Caco-2 (cell line): ENCODE data around the gene CREB5. TPM values are rescaled to one million over a fixed set of nuclear protein-coding genes. Genes with fewer than 3 reads are reported as not detected.

Source experiments
- BruUV-seq: library from RNA; stranded (reverse); fragments of 400-500 nt; replicated peaks from 2 replicates; lab custom pipeline; 2021; lab: Mats Ljungman, UMichigan
- CTCF ChIA-PET: fragments of 300-600 bp; sonication (Branson Sonifier 250); formaldehyde crosslinking; loops from one replicate; lab custom pipeline; 2022; ENCODE audit warnings: antibody characterized with exemption; lab: Charles Lee
- POLR2A ChIA-PET: fragments of 300-600 bp; sonication (Branson Sonifier 250); formaldehyde crosslinking; loops from one replicate; lab custom pipeline; 2022; ENCODE audit warnings: antibody characterized with exemption; lab: Charles Lee
- DNase-seq, 2 experiments: peaks; one replicate each; pipeline versions ENCODE4 v3.0.0 to v3.0.0-alpha.2; 2020 to 2022
- H3K27me3 ChIP-seq: replicated peaks from 2 replicates; pipeline ENCODE4 v1.6.0; 2011; ENCODE audit warnings: low read length; ENCODE audit not compliant: control insufficient read depth, insufficient read depth
- H3K36me3 ChIP-seq: 2 replicates; pipeline ENCODE4 v1.5.1; 2011; ENCODE audit warnings: low read length; ENCODE audit not compliant: control insufficient read depth, insufficient read depth
- H3K4me1 ChIP-seq: fragments of 250-450 bp; sonication (Bioruptor Pico); 2 replicates; pipeline ENCODE4 v1.5.1; 2020; ENCODE audit warnings: mild to moderate bottlenecking
- H3K4me3 ChIP-seq: 2 replicates; pipeline ENCODE4 v1.5.1; 2011; ENCODE audit warnings: low read depth, mild to moderate bottlenecking, control low read depth, low read length
- H3K9me3 ChIP-seq: fragments of 250-450 bp; sonication (Bioruptor Pico); 2 replicates; pipeline ENCODE4 v1.5.1; 2020; ENCODE audit warnings: mild to moderate bottlenecking, moderate library complexity
- H3K27ac Mint-ChIP-seq: one replicate; pipeline ENCODE4 v1.8.0; 2022; ENCODE audit warnings: mixed read lengths; ENCODE audit not compliant: unreplicated experiment
- H3K27me3 Mint-ChIP-seq: one replicate; pipeline ENCODE4 v1.8.0; 2022; ENCODE audit warnings: mixed read lengths; ENCODE audit not compliant: insufficient read depth, unreplicated experiment
- H3K36me3 Mint-ChIP-seq: one replicate; pipeline ENCODE4 v1.8.0; 2022; ENCODE audit warnings: mild to moderate bottlenecking, mixed read lengths; ENCODE audit not compliant: insufficient read depth, unreplicated experiment
- H3K4me1 Mint-ChIP-seq: one replicate; pipeline ENCODE4 v1.8.0; 2022; ENCODE audit warnings: low read depth, mixed read lengths; ENCODE audit not compliant: unreplicated experiment
- H3K4me3 Mint-ChIP-seq: one replicate; pipeline ENCODE4 v1.8.0; 2022; ENCODE audit warnings: mild to moderate bottlenecking, moderate library complexity, mixed read lengths; ENCODE audit not compliant: unreplicated experiment
- H3K9me3 Mint-ChIP-seq: one replicate; pipeline ENCODE4 v1.8.0; 2022; ENCODE audit warnings: mixed read lengths; ENCODE audit not compliant: unreplicated experiment
- intact Hi-C: fragments of 100-400 bp; cut with micrococcal nuclease; formaldehyde crosslinking; loops from one replicate; pipeline ENCODE4 v1.10.0; 2022; ENCODE audit not compliant: unreplicated experiment
- total RNA-seq: library from RNA; stranded (reverse); gene quantifications from 2 replicates; pipeline ENCODE4 v1.2.3, GENCODE V29; 2022
- TF ChIP-seq, protein P1 (sequence below), 2 experiments: fragments of 200-600 bp in 1 of 2; IDR thresholded peaks; 1 replicate in 1 of 2; 2 replicates in 1 of 2; pipeline versions ENCODE4 v1.5.1 to v1.8.0; 2011 to 2022; ENCODE audit warnings: antibody characterized with exemption in 1 of 2, control low read depth in 1 of 2, inconsistent platforms in 1 of 2, low read depth in 1 of 2, low read length in 1 of 2, mild to moderate bottlenecking in 1 of 2, moderate library complexity in 1 of 2; ENCODE audit not compliant: insufficient read depth in 1 of 2, severe bottlenecking in 1 of 2, unreplicated experiment in 1 of 2

The CREB5 gene
- total RNA-seq, 1 experiment from 2014 or later, result 9.1 TPM

DNA sequence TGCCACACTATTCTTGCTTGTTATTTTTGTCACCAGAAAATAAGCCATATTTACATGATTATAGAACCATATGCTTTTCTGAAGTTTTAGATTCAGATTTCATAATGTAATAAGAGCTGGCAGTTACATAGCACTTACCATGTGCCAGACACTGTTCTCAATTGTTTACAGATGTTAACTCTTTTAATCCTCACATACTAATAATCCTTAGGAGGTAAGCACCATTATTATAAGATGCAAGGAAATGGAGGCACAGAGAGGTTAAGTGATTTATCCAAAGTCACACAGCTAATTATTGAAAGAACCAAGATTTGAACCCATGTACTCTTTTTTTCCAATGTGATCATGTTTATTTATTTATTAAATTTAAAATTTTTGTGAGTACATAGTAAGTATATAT is 57.2 kb downstream of the CREB5 start:
- no peaks in the 10 kb centered on the region for H3K36me3 Mint-ChIP-seq
- H3K4me1 Mint-ChIP-seq, result peaks cover 20% of the 10 kb centered on the region
- no peaks in the 10 kb centered on the region for H3K27me3 ChIP-seq
- BruUV-seq, result no TSS peak
- no peak overlapping the region for H3K27ac Mint-ChIP-seq
- H3K36me3 ChIP-seq, result no peaks in the 10 kb centered on the region
- no peaks in the 10 kb centered on the region for H3K9me3 ChIP-seq
- H3K9me3 Mint-ChIP-seq, result no peaks in the 10 kb centered on the region
- no peaks in the 10 kb centered on the region for H3K27me3 Mint-ChIP-seq
- CTCF ChIA-PET, result no interaction called here
- no peak overlapping the region for H3K4me3 ChIP-seq
- TF ChIP-seq, protein P1, sequence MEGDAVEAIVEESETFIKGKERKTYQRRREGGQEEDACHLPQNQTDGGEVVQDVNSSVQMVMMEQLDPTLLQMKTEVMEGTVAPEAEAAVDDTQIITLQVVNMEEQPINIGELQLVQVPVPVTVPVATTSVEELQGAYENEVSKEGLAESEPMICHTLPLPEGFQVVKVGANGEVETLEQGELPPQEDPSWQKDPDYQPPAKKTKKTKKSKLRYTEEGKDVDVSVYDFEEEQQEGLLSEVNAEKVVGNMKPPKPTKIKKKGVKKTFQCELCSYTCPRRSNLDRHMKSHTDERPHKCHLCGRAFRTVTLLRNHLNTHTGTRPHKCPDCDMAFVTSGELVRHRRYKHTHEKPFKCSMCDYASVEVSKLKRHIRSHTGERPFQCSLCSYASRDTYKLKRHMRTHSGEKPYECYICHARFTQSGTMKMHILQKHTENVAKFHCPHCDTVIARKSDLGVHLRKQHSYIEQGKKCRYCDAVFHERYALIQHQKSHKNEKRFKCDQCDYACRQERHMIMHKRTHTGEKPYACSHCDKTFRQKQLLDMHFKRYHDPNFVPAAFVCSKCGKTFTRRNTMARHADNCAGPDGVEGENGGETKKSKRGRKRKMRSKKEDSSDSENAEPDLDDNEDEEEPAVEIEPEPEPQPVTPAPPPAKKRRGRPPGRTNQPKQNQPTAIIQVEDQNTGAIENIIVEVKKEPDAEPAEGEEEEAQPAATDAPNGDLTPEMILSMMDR (IDR thresholded peaks at IDR 0.05; ENCODE audit: insufficient read depth in 1 of 2, low read depth in 1 of 2, low read length in 1 of 2, severe bottlenecking in 1 of 2, unreplicated experiment in 1 of 2), result no peak
- POLR2A ChIA-PET, result no interaction called here
- peaks cover 16% of the 10 kb centered on the region for H3K4me1 ChIP-seq
- intact Hi-C loops, result no loop called here
- no peak for DNase-seq
- H3K4me3 Mint-ChIP-seq, result no peak overlapping the region

DNA sequence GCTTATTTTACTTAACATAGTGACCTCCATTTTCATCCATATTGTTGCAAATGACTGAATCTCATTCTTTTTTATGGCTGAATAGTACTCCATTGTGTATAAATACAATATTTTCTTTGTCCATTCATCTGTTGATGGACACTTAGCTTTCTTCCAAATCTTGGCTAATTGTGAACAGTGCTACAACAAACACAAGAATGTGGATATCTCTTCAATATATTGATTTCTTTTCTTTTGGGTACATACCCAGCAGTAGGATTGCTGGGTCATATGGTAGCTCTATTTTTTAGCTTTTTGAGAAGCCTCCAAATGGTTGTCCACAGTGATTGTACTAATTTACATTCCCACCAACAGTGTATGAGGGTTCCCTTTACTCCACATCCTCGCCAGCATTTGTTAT is 58.0 kb downstream of the CREB5 start:
- peaks cover 21% of the 10 kb centered on the region for H3K4me1 Mint-ChIP-seq
- Histone ChIP-seq H3K4me3 (no peak overlapping the region), H3K36me3 (no peaks in the 10 kb centered on the region), H3K9me3 (no peaks in the 10 kb centered on the region), H3K27me3 (no peaks in the 10 kb centered on the region), H3K4me1 (peaks cover 20% of the 10 kb centered on the region)
- intact Hi-C loops, result loop anchor here (10.0 kb wide), 1 partner anchor 64 kb away; no protein-coding TSS in a partner anchor
- CTCF ChIA-PET, result no interaction called here
- H3K4me3 Mint-ChIP-seq, result no peak overlapping the region
- H3K27ac Mint-ChIP-seq, result no peak overlapping the region
- H3K36me3 Mint-ChIP-seq, result no peaks in the 10 kb centered on the region
- H3K9me3 Mint-ChIP-seq, result no peaks in the 10 kb centered on the region
- no peaks in the 10 kb centered on the region for H3K27me3 Mint-ChIP-seq
- no TSS peak for BruUV-seq
- DNase-seq, result no peak
- TF ChIP-seq, protein P1 (IDR thresholded peaks at IDR 0.05; ENCODE audit: insufficient read depth in 1 of 2, low read depth in 1 of 2, low read length in 1 of 2, severe bottlenecking in 1 of 2, unreplicated experiment in 1 of 2), result no peak
- POLR2A ChIA-PET, result no interaction called here

DNA sequence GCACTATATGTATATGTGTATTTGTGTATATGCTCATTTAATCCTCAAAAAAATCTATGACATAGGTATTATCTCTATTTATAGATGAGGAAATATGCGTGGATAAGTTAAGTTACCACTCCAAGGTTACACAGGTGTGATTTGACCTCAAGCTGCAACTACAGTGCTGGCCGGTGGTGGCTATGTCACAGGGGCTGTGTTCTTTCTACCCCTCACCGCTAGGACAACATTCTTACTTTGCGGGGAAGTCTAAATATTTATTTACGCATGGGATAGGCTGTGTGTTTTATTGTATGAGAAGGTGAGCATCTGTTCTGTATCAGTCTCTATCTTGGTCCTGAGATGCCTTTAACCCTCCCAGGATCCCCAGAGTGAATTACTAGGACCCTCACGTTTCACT is 60.0 kb downstream of the CREB5 start:
- Histone ChIP-seq H3K4me3 (no peak overlapping the region), H3K36me3 (no peaks in the 10 kb centered on the region), H3K4me1 (peaks cover 25% of the 10 kb centered on the region), H3K27me3 (no peaks in the 10 kb centered on the region), H3K9me3 (no peaks in the 10 kb centered on the region)
- peaks cover 4% of the 10 kb centered on the region for H3K36me3 Mint-ChIP-seq
- TF ChIP-seq, protein P1 (IDR thresholded peaks at IDR 0.05; ENCODE audit: insufficient read depth in 1 of 2, low read depth in 1 of 2, low read length in 1 of 2, severe bottlenecking in 1 of 2, unreplicated experiment in 1 of 2), result no peak
- no peaks in the 10 kb centered on the region for H3K27me3 Mint-ChIP-seq
- ChIA-PET CTCF (no interaction called here), POLR2A (no interaction called here)
- no peak for DNase-seq
- intact Hi-C loops, result loop anchor here (10.0 kb wide), 1 partner anchor 62 kb away; no protein-coding TSS in a partner anchor
- H3K27ac Mint-ChIP-seq, result no peak overlapping the region
- H3K4me1 Mint-ChIP-seq, result peaks cover 15% of the 10 kb centered on the region
- no peak overlapping the region for H3K4me3 Mint-ChIP-seq
- H3K9me3 Mint-ChIP-seq, result no peaks in the 10 kb centered on the region
- no TSS peak for BruUV-seq
